ENCODE data around the gene MKRN2. TPM values are rescaled to one million over a fixed set of nuclear protein-coding genes. Genes with fewer than 3 reads are reported as not detected.

The MKRN2 gene
- total and polyA plus RNA-seq, 2 donors (not counting 3 experiments of a cell fraction or from before 2014, with no cell fraction given) = 27.3 to 29.9 TPM

- no peak for FAIRE-seq
- DNase-seq (ENCODE audit: low read depth, low spot score) = no peak
- Histone ChIP-seq H3K27me3 (ENCODE audit: control insufficient read depth in 2 of 2, insufficient read depth in 2 of 2, low read length in 2 of 2) (no peaks in the 10 kb centered on the region), H3K4me2 (ENCODE audit: insufficient read depth, low read length) (no peak overlapping the region), H3K9me3 (replicated peaks; ENCODE audit: control insufficient read depth, insufficient read depth, low read length) (no peaks in the 10 kb centered on the region), H3K4me1 (ENCODE audit: control insufficient read depth, extremely low read depth, insufficient read depth, low read length) (no peaks in the 10 kb centered on the region), H3K9ac (replicated peaks; ENCODE audit: extremely low read depth, insufficient read depth, low read length) (no peak overlapping the region), H3K79me2 (ENCODE audit: control insufficient read depth, insufficient read depth, low read length) (no peaks in the 10 kb centered on the region), H3K27ac (ENCODE audit: insufficient read depth, low read depth, low read length) (no peak overlapping the region), H3K9me1 (replicated peaks; ENCODE audit: control insufficient read depth, extremely low read depth, insufficient read depth, low read length) (no peaks in the 10 kb centered on the region), H3K4me3 (replicated peaks in 1 of 3; ENCODE audit: insufficient read depth in 1 of 3, low read depth in 1 of 3, low read length in 3 of 3) (no peak overlapping the region), H4K20me1 (replicated peaks; ENCODE audit: control insufficient read depth, extremely low read depth, insufficient read depth, low read length) (no peaks in the 10 kb centered on the region), H3K36me3 (ENCODE audit: control insufficient read depth in 2 of 2, extremely low read depth in 1 of 2, insufficient read depth in 2 of 2, low read length in 2 of 2) (peaks cover 32 to 43% of the 10 kb centered on the region in 2 experiments), H2AFZ (ENCODE audit: low read depth, low read length) (no peak overlapping the region)
- dilution Hi-C loops (cut with MboI; ENCODE audit: extremely low pct_ligation_motif_present, low sequenced_read_pairs) = no loop called here
- POLR2A ChIA-PET = no interaction called here
- TF ChIP-seq, protein P1, sequence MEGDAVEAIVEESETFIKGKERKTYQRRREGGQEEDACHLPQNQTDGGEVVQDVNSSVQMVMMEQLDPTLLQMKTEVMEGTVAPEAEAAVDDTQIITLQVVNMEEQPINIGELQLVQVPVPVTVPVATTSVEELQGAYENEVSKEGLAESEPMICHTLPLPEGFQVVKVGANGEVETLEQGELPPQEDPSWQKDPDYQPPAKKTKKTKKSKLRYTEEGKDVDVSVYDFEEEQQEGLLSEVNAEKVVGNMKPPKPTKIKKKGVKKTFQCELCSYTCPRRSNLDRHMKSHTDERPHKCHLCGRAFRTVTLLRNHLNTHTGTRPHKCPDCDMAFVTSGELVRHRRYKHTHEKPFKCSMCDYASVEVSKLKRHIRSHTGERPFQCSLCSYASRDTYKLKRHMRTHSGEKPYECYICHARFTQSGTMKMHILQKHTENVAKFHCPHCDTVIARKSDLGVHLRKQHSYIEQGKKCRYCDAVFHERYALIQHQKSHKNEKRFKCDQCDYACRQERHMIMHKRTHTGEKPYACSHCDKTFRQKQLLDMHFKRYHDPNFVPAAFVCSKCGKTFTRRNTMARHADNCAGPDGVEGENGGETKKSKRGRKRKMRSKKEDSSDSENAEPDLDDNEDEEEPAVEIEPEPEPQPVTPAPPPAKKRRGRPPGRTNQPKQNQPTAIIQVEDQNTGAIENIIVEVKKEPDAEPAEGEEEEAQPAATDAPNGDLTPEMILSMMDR (IDR thresholded peaks at IDR 0.05; ENCODE audit: extremely low read depth in 1 of 2, insufficient read depth in 1 of 2, low read depth in 1 of 2, low read length in 2 of 2) = no peak
- no peak for TF ChIP-seq MYC (IDR thresholded peaks at IDR 0.05; ENCODE audit: low read depth, low read length)
- no peak for TF ChIP-seq JUN (IDR thresholded peaks at IDR 0.05; ENCODE audit: borderline replicate concordance, insufficient read depth, insufficient read length, low read depth)
- no peak for TF ChIP-seq POLR2A (IDR thresholded peaks at IDR 0.05; ENCODE audit: low read depth, low read length)
- no peak for TF ChIP-seq POLR2AphosphoS5 (IDR thresholded peaks at IDR 0.05; ENCODE audit: insufficient read depth, low read depth, low read length)
- TF ChIP-seq EZH2 (IDR thresholded peaks at IDR 0.05; ENCODE audit: borderline replicate concordance, low read depth, low read length, severe bottlenecking) = no peak
- no peak for TF ChIP-seq MAX (IDR thresholded peaks at IDR 0.05; ENCODE audit: insufficient read depth, insufficient read length)
- no peak for TF ChIP-seq FOS (IDR thresholded peaks at IDR 0.05; ENCODE audit: borderline replicate concordance, insufficient read depth, low read length)
- TF ChIP-seq GATA2 (IDR thresholded peaks at IDR 0.05; ENCODE audit: insufficient read depth, insufficient read length, low read depth, low read length) = no peak
- BruUV-seq (replicated peaks) = no TSS peak
- CTCF ChIA-PET = interaction anchor here (1.3 kb wide), 1 partner anchor 17 kb away, joined by 3 read pairs; no protein-coding TSS in a partner anchor
- intact Hi-C loops (cut with micrococcal nuclease) = no loop called here
Measured at GRCh38 chr3:12574131-12574530, 17.2 kb downstream of the MKRN2 start.

Data from endothelial cell of umbilical vein (primary cell).